Adrenal gland (tissue), 5 donors: ENCODE measurements around the gene CD300E.

Source experiments
- CTCF ChIP-seq, 6 experiments: fragments of 450-650 bp in 4 of 6; fragments of 200-600 bp in 2 of 6; sonication (generic) in 1 of 6; IDR thresholded peaks; 1 replicate in 5 of 6; 2 replicates in 1 of 6; pipeline versions ENCODE4 v1.5.1 to v1.8.0; 2016 to 2021; ENCODE audit warnings: antibody characterized with exemption in 6 of 6, mild to moderate bottlenecking in 2 of 6, moderate library complexity in 1 of 6
- POLR2A ChIP-seq, 2 donors: fragments of 450-650 bp; IDR thresholded peaks; one replicate each; pipeline ENCODE4 v1.6.1; 2017; ENCODE audit warnings: antibody characterized with exemption in 2 of 2, mild to moderate bottlenecking in 2 of 2, moderate library complexity in 1 of 2
- donor health status: DM: no; HTN: no; CAD: no.

GRCh38 chr17:74639704-74640151 is 16.2 kb upstream of the CD300E start:
- TF ChIP-seq CTCF (IDR thresholded peaks at IDR 0.05) (no peak), POLR2A (IDR thresholded peaks at IDR 0.05) (no peak)
